GM19468 (cell line): ENCODE results near the gene FLOT2.
"Not testable (repeated sequence)": the region's sequence is repeated elsewhere in the genome, so short reads cannot be mapped to it uniquely, and the experiment has no call there.

Source experiments
- ATAC-seq: cut with Tn5 transposase; IDR thresholded peaks from one replicate; pipeline ENCODE4 v1.9.1; 2021; ENCODE audit warnings: mild to moderate bottlenecking, moderate library complexity, moderate number of reproducible peaks; ENCODE audit not compliant: unreplicated experiment; ENCODE audit errors: extremely low read depth

Gene FLOT2

DNA sequence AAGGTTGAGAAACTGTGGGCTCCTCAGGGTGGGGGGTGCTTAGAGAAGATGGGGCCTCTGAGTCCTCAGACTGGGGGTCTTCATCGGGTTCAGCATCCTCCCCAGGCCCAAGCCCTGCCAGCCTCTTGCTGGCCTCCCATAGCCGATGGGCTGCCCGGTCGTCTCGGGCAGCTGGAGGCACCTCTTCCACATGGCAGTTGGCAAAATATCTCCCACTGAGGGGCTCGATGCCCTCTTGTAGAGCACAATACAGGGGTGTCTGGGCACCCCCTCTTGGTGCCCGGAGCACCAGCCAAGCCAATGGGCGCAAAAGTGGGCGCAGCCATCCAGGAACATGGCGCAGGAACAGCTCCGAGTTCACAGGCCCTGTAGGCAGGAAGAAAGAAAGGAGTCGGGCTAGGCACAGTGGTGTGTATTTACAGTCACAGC lies 1.0 kb upstream of the FLOT2 start:
- no peak for ATAC-seq

- ATAC-seq, result no peak
Observed at GRCh38 chr17:28897769-28898526, 415 bp upstream of the FLOT2 start.

DNA sequence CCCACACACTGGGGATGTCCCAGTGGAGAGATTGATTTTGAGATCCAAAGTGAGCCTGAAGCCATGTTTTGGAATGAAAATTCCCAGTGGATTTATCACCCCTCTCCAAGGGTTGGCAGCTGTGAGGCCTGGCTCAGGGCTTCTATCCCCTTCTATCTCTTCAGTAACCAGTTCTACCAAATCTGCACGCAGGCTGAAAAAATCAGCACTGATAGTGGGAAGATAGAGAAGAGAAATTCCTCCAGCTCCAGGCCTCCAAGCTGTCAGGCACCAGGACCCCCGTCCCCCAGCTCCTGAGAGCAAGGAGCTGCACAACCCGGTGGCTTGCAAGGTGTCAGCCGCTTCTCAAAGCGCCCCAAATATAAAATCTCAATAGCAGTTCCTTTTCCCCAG lies 1.0 kb downstream of the FLOT2 start:
- no peak for ATAC-seq

DNA sequence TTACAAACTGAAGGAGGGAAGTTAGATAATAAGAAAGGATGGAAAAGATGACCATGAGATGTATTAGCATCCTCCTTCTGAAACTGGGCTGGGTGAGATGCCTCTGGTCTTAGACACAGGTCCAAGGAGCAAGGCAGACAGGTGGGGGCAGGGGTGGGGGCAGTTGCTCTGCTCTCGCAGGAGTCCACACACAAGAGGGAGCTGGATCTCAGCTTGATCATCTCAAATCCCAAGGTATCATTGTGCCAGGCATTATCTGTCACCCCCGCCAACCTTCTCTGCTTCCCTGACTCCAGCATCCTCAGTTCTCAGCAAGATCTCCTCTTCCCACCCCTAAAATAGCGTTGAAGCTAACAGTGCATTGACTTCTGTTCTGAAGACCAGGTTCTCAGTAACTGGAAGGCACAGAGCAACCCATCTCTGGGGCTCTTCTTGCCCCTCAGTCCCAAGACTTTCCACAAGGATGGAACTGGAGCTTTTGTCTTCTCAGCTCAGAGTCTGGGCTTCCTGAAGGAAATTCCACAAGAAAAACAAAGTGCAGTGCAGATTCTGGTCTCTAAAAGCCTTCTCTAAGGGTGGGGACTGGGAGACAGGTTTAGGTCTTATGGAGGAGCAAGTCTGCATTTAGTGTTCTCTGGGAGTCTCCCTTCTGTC lies 1.6 kb downstream of the FLOT2 start:
- ATAC-seq, result no peak

GRCh38 chr17:28893248-28894183 lies 4.0 kb downstream of the FLOT2 start:
- ATAC-seq, result not testable (repeated sequence)

GRCh38 chr17:28892024-28892423 lies 5.5 kb downstream of the FLOT2 start:
- ATAC-seq, result no peak

GRCh38 chr17:28891201-28891600 lies 6.3 kb downstream of the FLOT2 start:
- ATAC-seq, result no peak

DNA sequence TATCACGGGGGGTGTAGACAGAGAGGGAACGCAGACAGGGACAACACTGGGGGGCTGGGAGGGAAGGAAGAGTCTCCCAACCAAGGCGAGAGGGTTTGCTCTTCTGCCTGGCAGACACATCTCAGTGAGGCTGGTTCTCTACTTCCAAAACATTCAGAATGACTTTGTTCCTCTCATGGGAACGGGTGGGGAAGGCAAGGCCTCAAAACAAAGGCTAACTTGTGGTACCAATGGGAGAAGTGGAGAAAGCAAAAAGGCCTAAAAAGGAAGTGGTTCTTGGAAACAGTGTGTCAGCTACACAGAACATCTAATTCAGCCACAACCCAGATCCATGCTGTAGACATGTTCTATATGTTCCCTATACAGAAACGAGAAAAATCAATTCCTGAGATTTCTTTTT lies 7.5 kb downstream of the FLOT2 start:
- ATAC-seq, result no peak

DNA sequence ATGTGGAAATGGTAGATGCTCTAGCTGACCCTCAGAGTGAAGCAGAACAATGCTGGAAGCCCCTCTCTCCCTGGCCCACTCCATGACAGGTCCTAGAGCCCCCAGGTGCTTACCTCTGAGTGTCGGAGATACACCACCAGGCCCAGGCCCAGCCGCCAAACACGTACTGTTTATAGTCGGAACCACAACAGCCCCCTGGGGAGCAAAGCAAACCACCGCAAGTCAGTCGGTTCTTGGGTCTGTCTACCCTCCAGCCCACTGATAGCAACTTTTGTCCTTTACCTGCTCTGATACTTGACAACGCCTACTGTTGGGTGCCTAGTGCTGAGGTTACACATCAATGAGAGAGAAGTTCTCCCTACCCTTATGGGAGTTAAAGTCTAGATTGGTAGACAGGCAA lies 8.7 kb downstream of the FLOT2 start:
- ATAC-seq, result no peak

GRCh38 chr17:28887871-28888471 lies 9.6 kb downstream of the FLOT2 start:
- peak; percentile 37 for ATAC-seq

DNA sequence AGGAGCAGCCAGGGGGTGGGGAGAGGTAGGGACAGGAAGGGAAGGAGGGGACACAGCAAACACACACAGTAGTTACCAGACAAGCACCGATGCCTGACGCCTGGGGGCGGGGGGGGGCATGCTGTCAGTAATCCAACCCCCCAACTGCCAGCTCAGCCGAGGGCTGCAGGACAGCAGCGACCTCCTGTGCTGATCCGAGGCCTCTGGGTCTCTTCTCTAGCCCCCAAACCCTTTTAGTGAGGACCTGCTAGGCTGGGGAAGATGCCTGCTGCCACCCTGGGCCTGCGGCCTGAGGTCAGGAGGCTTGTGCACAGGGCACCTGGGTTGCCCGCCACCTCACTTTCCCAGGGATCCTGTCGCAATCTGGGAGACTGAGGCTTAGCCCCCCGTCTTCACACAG lies 11.6 kb downstream of the FLOT2 start:
- no peak for ATAC-seq

DNA sequence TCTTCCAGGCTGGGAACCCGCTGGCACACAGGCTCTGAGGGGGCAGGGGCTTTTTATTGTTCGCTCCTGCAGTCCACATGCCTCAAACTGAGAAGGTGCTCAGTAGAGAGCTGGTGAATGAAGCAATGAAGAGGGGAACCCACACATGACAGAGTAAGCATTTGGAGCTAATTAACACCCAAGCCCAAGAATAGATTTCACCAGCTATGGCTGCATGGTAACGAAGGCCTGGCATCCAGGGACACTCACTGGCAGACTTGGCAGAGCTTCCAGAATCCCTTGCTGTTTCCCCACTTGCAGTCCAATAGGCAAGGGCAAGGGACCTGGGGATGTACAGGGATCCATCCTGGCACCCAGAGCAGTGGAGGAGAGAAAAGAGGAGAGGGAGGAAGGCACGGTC lies 12.2 kb downstream of the FLOT2 start:
- ATAC-seq, result no peak

- ATAC-seq, result no peak
Observed at GRCh38 chr17:28883967-28884702, 13.4 kb downstream of the FLOT2 start.

DNA sequence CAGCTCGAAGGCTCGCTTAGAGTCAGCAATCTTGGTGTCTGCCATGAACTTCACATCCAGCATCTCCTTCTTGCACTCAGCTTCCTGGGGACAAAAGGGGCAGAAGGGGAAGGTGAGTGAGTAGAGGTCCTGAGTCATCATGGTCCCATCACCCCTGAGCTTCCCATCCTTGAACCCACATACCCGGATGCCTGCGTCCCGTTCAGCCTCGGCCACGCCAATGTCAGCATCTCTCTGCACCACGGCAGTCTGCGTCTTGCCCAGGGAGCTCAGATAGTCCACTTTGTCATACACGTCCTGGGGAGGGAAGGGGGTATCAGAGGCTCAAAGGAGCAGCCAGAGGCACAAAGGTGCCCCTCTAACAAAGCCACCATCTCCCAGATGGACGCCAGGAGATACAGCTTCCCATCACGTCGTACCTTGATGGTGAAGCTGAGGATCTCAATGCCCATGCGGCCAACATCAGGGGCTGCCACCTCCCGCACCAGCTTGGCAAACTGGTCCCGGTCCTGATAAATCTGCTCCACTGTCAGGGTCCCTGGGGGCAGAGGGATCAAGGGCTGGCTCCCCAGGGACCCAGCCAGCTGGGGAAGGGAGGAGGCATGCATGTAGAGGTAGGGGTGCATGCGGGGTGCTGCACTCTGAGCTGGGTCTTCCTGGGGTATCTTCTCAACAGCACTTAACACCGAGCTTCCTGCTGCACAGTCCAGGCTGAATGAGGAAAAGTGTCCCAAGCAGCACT lies 15.2 kb downstream of the FLOT2 start:
- ATAC-seq, result no peak

GRCh38 chr17:28881533-28882056 lies 15.9 kb downstream of the FLOT2 start:
- no peak for ATAC-seq

GRCh38 chr17:28880572-28880945 lies 17.0 kb downstream of the FLOT2 start:
- no peak for ATAC-seq

DNA sequence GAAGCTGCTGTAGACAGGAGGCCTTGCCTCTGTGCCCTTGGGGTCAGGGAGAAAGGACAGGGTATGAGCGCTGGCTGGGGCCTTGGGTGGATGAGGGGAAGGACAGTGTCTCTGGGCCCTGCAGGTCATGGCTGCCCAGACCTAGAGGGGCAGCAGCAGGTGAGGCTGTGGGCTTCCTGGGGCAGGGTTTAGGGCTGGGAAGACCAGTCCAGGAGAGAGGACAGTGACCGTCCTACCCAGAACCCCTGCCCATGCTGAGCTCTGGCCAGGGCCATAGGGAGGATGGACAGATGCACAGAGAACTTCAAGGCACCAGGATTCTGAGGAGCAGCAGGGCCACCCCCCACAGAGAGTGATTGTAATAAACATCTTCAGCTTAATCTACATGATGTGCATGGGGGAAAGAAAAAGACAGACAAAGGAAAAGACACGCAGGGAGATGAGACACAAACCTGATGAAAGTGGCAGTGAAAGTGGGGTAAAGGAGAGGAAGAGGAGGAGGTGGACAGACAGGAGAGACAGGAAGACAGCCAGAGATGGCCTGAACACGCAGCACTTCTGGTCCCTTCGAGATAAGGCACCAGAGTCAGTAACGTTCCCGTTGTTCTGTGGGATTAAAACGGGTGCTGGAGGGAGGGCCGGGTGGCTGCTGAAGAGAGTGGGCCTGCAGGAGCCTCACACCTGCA lies 17.5 kb downstream of the FLOT2 start:
- no peak for ATAC-seq

DNA sequence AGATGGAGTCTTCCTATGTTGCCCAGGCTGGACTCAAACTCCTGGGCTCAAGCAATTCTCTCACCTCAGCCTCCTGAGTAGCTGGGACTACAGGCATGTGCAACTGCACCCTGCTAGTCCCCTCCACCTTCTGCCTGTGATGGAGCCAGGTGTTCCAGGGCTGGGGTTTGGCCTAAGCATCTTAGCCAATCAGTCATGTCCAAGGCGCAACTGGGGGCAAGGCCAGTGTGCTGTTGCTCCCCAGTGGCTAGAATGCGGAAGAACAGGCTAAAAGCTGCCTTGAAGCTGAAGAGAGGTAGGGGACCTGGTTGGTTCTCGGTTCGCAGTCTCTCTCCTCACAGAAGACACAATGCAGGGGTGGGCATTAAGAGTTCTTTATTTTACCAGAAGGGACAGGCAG lies 18.6 kb downstream of the FLOT2 start:
- ATAC-seq, result no peak
